GM12892 (cell line): ENCODE results near the gene CEBPE.

Source experiments
- POLR2A ChIP-seq: IDR thresholded peaks from 2 replicates; pipeline ENCODE4 v1.6.1; 2011; ENCODE audit warnings: low read depth, low read length, control low read depth
- POLR2AphosphoS5 ChIP-seq: IDR thresholded peaks from 2 replicates; pipeline ENCODE4 v1.6.1; 2011; ENCODE audit warnings: low read depth, low read length, control low read depth
- TAF1 ChIP-seq: IDR thresholded peaks from 2 replicates; pipeline ENCODE4 v1.6.1; 2011; ENCODE audit warnings: low read depth, mild to moderate bottlenecking, control low read depth, low read length, borderline replicate concordance

DNA sequence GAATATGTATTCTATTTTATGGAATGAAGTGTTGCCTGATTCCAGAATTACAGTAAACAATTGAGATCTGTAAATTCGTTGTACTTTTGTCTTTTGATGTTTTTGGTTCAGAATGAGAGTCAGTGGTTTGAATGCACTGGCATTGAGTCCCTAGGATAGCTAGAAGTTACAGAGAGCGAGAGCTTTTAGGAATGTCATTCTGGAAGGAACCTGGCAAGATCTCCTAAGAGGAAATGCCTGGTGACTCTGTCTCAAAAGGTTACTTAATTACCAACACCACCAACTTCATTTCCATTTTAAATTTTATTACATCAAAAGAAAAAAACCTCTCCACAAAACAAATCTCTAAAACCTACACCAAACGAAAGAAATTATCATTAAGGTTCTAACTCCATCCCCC, 6.0 kb upstream of the CEBPE start:
- no peak for TF ChIP-seq POLR2A
- TF ChIP-seq POLR2AphosphoS5, result no peak
- TF ChIP-seq TAF1, result no peak
